Epithelial cell of esophagus (primary cell): ENCODE results near the gene RPL18A.
A peak's percentile ranks its signal among the peaks of the same experiment; 100 is the strongest.

Experiments used
- DNase-seq: peaks from one replicate; pipeline ENCODE4 v3.0.0; 2010; ENCODE audit warnings: low read depth
- H3K4me3 ChIP-seq: 2 replicates; pipeline ENCODE4 v1.5.1; 2011; ENCODE audit warnings: mild to moderate bottlenecking, low read length, control low read depth
- CTCF ChIP-seq: IDR thresholded peaks from 2 replicates; pipeline ENCODE4 v1.5.1; 2011; ENCODE audit warnings: low read depth, mild to moderate bottlenecking, low read length, control low read depth, inconsistent platforms; ENCODE audit not compliant: insufficient read depth; ENCODE audit errors: missing control alignments

Gene RPL18A

GRCh38 chr19:17835182-17836006 is 24.3 kb upstream of the RPL18A start:
- DNase-seq: no peak
- no peak for TF ChIP-seq CTCF
- H3K4me3 ChIP-seq: no peak overlapping the region

GRCh38 chr19:17836530-17836929 is 23.2 kb upstream of the RPL18A start:
- no peak for DNase-seq
- no peak overlapping the region for H3K4me3 ChIP-seq
- TF ChIP-seq CTCF: no peak

GRCh38 chr19:17837972-17838371 is 21.7 kb upstream of the RPL18A start:
- no peak for TF ChIP-seq CTCF
- H3K4me3 ChIP-seq: no peak overlapping the region
- DNase-seq: no peak

GRCh38 chr19:17840019-17840418 is 19.7 kb upstream of the RPL18A start:
- no peak for TF ChIP-seq CTCF
- no peak for DNase-seq
- no peak overlapping the region for H3K4me3 ChIP-seq

- DNase-seq: no peak
- TF ChIP-seq CTCF: no peak
- H3K4me3 ChIP-seq: no peak overlapping the region
Measured at GRCh38 chr19:17841371-17841809, 18.3 kb upstream of the RPL18A start.

- DNase-seq: peak; percentile 90
- peak overlapping the region; percentile 45 for H3K4me3 ChIP-seq
- TF ChIP-seq CTCF: no peak
Measured at GRCh38 chr19:17841810-17842662, 17.7 kb upstream of the RPL18A start.
